Skeletal muscle satellite cell (primary cell): ENCODE data around the gene BRAT1.

Source experiments
- H3K27me3 ChIP-seq: 2 replicates; pipeline ENCODE4 v1.7.0; 2013; ENCODE audit warnings: low read length; ENCODE audit not compliant: control insufficient read depth, insufficient read depth
- H3K36me3 ChIP-seq: 2 replicates; pipeline ENCODE4 v1.7.0; 2013; ENCODE audit warnings: mild to moderate bottlenecking, control low read depth, low read length; ENCODE audit not compliant: insufficient read depth
- H3K4me1 ChIP-seq: 2 replicates; pipeline ENCODE4 v1.7.0; 2013; ENCODE audit warnings: low read length; ENCODE audit not compliant: control insufficient read depth, insufficient read depth
- H3K4me2 ChIP-seq: 2 replicates; pipeline ENCODE4 v1.7.0; 2013; ENCODE audit warnings: mild to moderate bottlenecking, low read length
- H3K4me3 ChIP-seq: 2 replicates; pipeline ENCODE4 v1.7.0; 2013; ENCODE audit warnings: low read length
- H3K9ac ChIP-seq: 2 replicates; pipeline ENCODE4 v1.7.0; 2013; ENCODE audit warnings: mild to moderate bottlenecking, low read depth, low read length, moderate library complexity
- H3K9me3 ChIP-seq: replicated peaks from 2 replicates; pipeline ENCODE4 v1.7.0; 2013; ENCODE audit warnings: mild to moderate bottlenecking, control low read depth, low read length

BRAT1 gene

GRCh38 chr7:2522780-2523433, 32.4 kb downstream of the BRAT1 start:
- Histone ChIP-seq H3K4me3 (peak overlapping the region; percentile 73), H3K4me1 (peaks cover 61% of the 10 kb centered on the region), H3K36me3 (peaks cover 19% of the 10 kb centered on the region), H3K27me3 (no peaks in the 10 kb centered on the region), H3K9ac (peak overlapping the region; percentile 56), H3K4me2 (peak overlapping the region; percentile 87), H3K9me3 (no peaks in the 10 kb centered on the region)

DNA sequence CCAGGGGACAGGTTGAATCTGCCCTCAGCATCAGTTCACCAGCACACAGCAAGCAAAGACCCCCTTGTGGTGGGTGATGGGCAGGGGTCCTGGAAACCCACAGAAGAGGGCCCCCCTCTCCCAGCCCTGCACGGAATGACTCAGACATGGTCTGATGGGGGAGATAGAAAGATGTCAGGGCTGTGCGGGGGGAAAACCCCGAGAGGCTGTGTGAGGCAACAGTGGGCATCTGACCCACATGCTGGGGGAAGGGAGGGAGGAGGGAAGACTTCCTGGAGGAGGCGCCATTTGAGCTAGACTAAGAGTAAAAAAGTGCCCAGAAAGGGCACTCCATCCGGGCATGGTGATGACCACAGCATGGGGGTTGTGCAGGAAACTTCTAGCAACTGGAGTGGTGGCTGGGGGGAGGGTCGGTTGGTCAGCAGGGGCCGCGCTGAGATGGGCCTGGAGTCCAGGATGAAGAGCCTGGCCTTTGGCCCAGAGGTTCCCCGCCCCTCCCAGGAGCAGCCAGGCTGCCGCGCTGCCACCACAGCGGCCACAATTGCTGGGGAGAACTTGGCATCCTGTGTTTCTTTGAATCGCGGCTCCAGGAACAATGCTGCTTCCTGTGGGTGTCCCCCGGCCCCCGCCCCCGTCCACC, 33.3 kb downstream of the BRAT1 start:
- Histone ChIP-seq H3K4me1 (peaks cover 61% of the 10 kb centered on the region), H3K4me2 (peak overlapping the region; percentile 87), H3K4me3 (peak overlapping the region; percentile 73)

DNA sequence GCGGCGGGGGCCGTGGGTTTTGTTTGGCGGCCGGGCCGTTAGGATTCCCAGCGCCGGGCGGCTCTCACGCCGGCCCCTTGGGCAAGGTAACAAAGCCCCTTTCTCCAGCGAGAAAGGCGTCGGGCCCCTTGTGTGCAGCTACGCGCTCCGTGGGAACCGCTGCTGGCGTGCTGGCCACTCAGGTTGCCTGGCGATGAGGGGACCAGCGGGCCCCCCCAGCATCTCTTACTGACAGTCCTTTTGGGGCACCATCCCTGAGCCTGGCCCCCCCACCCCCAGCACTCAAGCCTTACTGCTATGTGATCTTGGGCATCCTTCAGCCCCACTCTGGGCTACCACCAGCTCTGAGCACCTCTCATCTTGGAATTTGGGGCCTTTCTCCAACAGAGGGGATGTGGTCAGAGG, 34.0 kb downstream of the BRAT1 start:
- Histone ChIP-seq H3K36me3 (peaks cover 8% of the 10 kb centered on the region), H3K4me1 (peaks cover 66% of the 10 kb centered on the region), H3K27me3 (no peaks in the 10 kb centered on the region), H3K9me3 (no peaks in the 10 kb centered on the region), H3K4me2 (peak overlapping the region; percentile 87), H3K4me3 (peak overlapping the region; percentile 73), H3K9ac (peak overlapping the region; percentile 56)

More for the DNA sequence above, 33.3 kb downstream of the BRAT1 start:
- H3K36me3 ChIP-seq: peaks cover 15% of the 10 kb centered on the region
- H3K27me3 ChIP-seq: no peaks in the 10 kb centered on the region
- no peaks in the 10 kb centered on the region for H3K9me3 ChIP-seq
- H3K9ac ChIP-seq: peak overlapping the region; percentile 56

DNA sequence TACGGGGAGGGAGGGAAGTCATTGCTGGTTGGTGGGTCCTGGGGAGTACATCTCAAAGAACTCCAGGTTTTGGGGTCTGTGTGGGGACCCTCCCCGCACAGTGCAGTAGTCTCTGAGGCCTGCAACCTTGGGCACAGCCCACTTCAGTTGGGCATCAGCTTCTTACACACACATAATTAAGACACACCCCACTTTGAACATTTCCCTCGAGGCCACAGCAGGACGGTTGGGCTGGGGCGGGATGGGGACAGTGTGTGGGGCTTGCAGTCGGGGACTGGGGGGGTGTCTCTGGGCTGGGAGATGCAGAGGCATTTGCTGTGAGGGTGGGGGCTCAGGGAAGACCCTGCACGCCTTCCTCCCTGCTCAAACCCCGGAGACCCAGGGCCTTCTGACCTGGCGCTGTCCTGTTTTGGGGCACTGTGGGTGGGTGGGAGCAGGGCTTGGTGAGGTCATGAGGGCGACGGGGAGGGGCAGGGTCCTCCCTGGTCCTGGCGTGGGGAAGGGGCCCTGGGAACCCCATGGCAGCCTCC, 34.5 kb downstream of the BRAT1 start:
- Histone ChIP-seq H3K27me3 (no peaks in the 10 kb centered on the region), H3K4me1 (peaks cover 71% of the 10 kb centered on the region), H3K36me3 (peaks cover 4% of the 10 kb centered on the region), H3K4me2 (peak overlapping the region; percentile 87), H3K4me3 (peak overlapping the region; percentile 73), H3K9me3 (no peaks in the 10 kb centered on the region), H3K9ac (peak overlapping the region; percentile 68)

GRCh38 chr7:2520131-2520760, 35.1 kb downstream of the BRAT1 start:
- Histone ChIP-seq H3K4me2 (peak overlapping the region; percentile 87), H3K27me3 (no peaks in the 10 kb centered on the region), H3K4me3 (peak overlapping the region; percentile 73), H3K9ac (peak overlapping the region; percentile 68), H3K9me3 (no peaks in the 10 kb centered on the region), H3K4me1 (peaks cover 77% of the 10 kb centered on the region), H3K36me3 (no peaks in the 10 kb centered on the region)

- peak within 1 kb of the TSS; percentile 87 for H3K4me2 ChIP-seq
- H3K4me1 ChIP-seq: peaks cover 76% of the 10 kb centered on the region
- peak within 1 kb of the TSS; percentile 73 for H3K4me3 ChIP-seq
- H3K36me3 ChIP-seq: no peaks in the 10 kb centered on the region
- H3K9me3 ChIP-seq: no peaks in the 10 kb centered on the region
- H3K9ac ChIP-seq: peak within 1 kb of the TSS; percentile 68
- H3K27me3 ChIP-seq: no peaks in the 10 kb centered on the region
Observed at GRCh38 chr7:2519119-2519930, 36.0 kb downstream of the BRAT1 start, which contains the start of gene LFNG. Gene LFNG, plus strand, starts transcription at chr7:2519774. Its CDS starts 88 bp downstream, at chr7:2519862.

DNA sequence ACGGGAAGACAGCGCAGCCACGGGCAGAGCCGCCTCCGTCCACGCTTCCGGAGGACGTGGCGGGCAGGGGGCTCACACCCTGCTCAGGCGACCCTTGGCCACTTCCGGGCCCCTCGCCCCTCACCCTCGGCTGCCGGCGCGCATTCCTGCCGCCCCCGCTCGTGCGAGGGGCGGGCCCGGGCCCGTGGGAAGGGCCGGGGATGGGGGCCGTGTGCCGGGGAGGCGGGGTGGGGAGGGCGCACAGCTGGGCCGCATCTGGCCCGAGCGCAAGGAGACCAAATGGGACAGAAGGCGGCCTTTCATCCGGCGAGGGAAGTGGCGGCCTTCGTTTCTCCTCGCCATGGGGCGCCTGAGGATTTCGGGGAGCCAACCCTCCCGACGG, 36.6 kb downstream of the BRAT1 start:
- no peaks in the 10 kb centered on the region for H3K36me3 ChIP-seq
- H3K4me1 ChIP-seq: peaks cover 70% of the 10 kb centered on the region
- no peaks in the 10 kb centered on the region for H3K9me3 ChIP-seq
- peak overlapping the region; percentile 65 for H3K4me3 ChIP-seq
- no peaks in the 10 kb centered on the region for H3K27me3 ChIP-seq
- H3K4me2 ChIP-seq: peak overlapping the region; percentile 80
- peak overlapping the region; percentile 12 for H3K9ac ChIP-seq

DNA sequence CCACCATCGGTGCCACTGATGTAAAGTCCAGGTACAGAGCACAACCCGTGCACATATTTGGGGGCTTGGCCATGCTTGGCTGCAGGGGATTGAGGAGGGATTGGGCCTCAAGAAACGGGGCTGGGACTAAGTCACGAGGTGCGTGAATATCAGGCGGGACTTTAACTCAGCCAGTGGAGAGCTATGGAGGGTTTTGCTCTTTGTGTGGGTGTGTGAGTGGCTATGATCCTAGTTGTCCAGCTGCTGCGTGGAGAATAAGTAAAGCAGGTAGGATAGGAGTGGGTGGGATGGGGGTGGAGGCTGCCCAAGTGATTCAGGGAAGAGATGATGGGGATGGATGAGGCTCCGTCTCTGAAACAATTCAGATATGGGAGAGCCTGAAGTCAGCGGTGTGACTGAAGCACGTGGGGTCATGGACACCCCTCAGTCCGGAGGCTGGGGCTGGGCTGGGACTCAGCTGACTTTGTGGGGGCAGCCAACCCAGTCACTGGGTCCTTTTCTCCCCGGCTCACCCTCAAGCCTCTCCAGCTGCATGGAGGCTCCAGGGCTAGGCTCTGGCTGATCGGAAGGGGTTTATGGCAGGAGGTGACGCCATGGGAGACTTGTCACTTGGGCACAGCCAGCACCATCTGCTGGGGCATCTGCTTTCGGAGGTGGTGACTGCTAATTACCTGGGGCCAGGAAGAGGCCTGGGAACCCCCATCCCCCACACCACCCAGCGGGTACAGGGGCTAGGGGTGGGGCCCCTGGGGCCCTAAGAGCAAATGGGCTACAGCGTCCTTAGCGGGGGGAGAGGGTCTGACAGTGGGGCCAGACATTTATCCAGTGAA, 37.4 kb downstream of the BRAT1 start:
- Histone ChIP-seq H3K9ac (peak overlapping the region; percentile 47), H3K4me1 (peaks cover 61% of the 10 kb centered on the region), H3K4me2 (peak overlapping the region; percentile 74), H3K36me3 (no peaks in the 10 kb centered on the region), H3K4me3 (peak overlapping the region; percentile 46), H3K9me3 (no peaks in the 10 kb centered on the region), H3K27me3 (no peaks in the 10 kb centered on the region)

DNA sequence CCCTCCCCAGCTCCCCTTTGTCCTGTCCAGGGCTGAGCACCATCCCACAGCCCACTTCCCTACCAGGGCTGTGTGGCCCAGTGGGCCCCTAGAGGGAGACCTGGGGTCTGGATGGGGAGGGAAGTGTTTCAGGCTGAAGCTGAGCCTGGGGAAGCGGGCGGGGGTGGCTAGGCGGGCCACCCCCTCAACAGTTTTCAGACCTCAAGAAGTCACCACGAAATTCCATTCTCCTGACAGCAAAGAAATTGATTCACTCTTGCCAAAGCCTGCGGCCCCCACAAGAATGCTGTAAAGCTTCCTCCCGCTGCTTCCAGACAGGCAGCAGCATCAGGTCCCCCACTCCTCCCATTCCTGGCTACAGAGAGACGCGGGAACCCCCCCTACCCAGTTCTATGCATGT, 38.3 kb downstream of the BRAT1 start:
- Histone ChIP-seq H3K4me1 (peaks cover 58% of the 10 kb centered on the region), H3K36me3 (no peaks in the 10 kb centered on the region), H3K27me3 (no peaks in the 10 kb centered on the region), H3K9me3 (no peaks in the 10 kb centered on the region), H3K9ac (peak overlapping the region; percentile 68), H3K4me3 (peak overlapping the region; percentile 46), H3K4me2 (peak overlapping the region; percentile 74)

DNA sequence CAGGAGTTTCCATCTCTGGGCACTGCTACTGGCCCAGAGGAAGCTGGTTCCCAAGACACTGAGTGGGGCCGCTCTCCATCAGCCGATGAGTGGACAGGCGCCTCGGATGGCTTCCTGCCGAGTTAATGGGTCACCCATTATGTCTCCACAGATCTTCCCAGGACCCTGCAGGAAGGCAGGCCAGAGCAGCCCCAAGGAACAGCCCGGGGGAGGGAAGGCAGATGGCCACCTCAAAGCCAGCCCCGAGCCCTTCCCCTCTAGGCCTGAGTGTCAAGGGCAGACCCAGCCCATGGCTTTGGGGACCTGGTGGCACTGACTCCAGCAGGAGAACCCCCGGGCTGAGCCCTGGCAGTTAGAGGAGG, 39.1 kb downstream of the BRAT1 start:
- Histone ChIP-seq H3K4me2 (no peak overlapping the region), H3K9me3 (no peaks in the 10 kb centered on the region), H3K9ac (peak overlapping the region; percentile 68), H3K4me3 (no peak overlapping the region), H3K4me1 (peaks cover 57% of the 10 kb centered on the region), H3K27me3 (no peaks in the 10 kb centered on the region), H3K36me3 (no peaks in the 10 kb centered on the region)
